GM13976 (cell line): ENCODE results near the gene ITPR2.

Experiments
- DNase-seq: peaks from one replicate; pipeline ENCODE4 v3.0.0; 2012; ENCODE audit warnings: low spot score
- CTCF ChIP-seq: IDR thresholded peaks from 2 replicates; pipeline ENCODE4 v1.5.1; 2012; ENCODE audit warnings: borderline replicate concordance, mild to moderate bottlenecking; ENCODE audit not compliant: insufficient read depth; ENCODE audit errors: extremely low read depth, missing control alignments, control extremely low read depth
- in situ Hi-C: fragments of 300-500 bp; cut with MboI; formaldehyde crosslinking; loops from one replicate; pipeline ENCODE4 v1.12.0; 2022; ENCODE audit warnings: low sequenced_read_pairs, mixed read lengths, inconsistent platforms; ENCODE audit not compliant: unreplicated experiment

ITPR2 gene

GRCh38 chr12:26453246-26453645 lies 379.7 kb downstream of the ITPR2 start:
- no peak for TF ChIP-seq CTCF
- no peak for DNase-seq
- in situ Hi-C loops, result no loop called here

- no peak for DNase-seq
- in situ Hi-C loops, result no loop called here
- TF ChIP-seq CTCF, result no peak
These were observed 380.5 kb downstream of the ITPR2 start for GRCh38 chr12:26452511-26452910.

GRCh38 chr12:26451763-26452162 lies 381.2 kb downstream of the ITPR2 start:
- no peak for TF ChIP-seq CTCF
- in situ Hi-C loops, result no loop called here
- DNase-seq, result no peak

- DNase-seq, result no peak
- in situ Hi-C loops, result no loop called here
These were observed 387.1 kb downstream of the ITPR2 start for GRCh38 chr12:26445909-26446308.

DNA sequence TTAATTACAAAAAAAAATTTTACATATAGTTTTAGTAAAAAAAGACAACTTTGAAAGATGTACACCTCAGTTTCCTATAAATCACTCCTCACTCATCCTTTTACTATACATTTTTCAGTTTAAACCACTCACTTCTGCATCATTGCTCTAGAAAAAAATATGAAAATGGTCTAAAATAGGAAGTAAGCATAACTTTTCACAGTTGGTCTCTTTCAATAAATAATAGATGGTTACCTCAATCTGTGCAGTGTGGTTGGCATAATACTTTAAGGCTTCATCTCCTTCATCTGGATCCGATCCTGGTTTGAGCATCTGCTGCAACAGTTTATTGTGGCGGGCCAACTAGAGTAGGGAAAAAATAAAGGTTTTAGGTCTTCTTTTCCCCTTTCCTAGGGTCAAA lies 389.7 kb downstream of the ITPR2 start:
- DNase-seq, result no peak
- TF ChIP-seq CTCF, result no peak
- in situ Hi-C loops, result no loop called here

More at GRCh38 chr12:26445909-26446308, 387.1 kb downstream of the ITPR2 start:
- TF ChIP-seq CTCF, result no peak

GRCh38 chr12:26441434-26441833 lies 391.6 kb downstream of the ITPR2 start:
- TF ChIP-seq CTCF, result no peak
- in situ Hi-C loops, result no loop called here
- no peak for DNase-seq

- in situ Hi-C loops, result no loop called here
- no peak for TF ChIP-seq CTCF
- no peak for DNase-seq
These were observed 398.0 kb downstream of the ITPR2 start for GRCh38 chr12:26435069-26435404.
